Activated CD8-positive, alpha-beta memory T cell treated with anti-CD3 and anti-CD28 coated beads, Interleukin-2, amount 50 U/mL, for 1 hour (primary cell): Measurements from ENCODE around the gene U2SURP.
"Not testable (repeated sequence)": the region's sequence is repeated elsewhere in the genome, so short reads cannot be mapped to it uniquely, and the experiment has no call there.

Experiments
- DNase-seq: peaks from one replicate; pipeline ENCODE4 v3.0.0-alpha.2; 2020; ENCODE audit errors: extremely low read depth

U2SURP gene

DNA sequence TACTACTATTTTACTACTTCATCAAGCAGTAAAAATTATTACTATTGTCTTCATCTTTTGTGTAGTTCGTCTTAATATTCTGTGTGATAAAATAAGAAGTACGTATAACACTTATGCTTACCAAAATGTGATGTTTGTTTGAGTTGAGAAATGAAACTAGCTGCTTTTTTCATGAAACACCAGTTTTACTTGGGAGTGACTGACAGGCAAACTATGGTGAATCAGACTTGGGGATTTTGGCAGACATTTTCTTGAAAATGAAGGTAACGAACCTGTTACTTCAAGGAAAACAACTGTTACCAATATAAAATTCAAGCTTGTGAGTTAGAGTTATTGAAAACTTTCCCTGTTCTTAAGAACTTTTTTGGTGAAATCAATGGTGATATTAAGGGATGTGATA, 10.3 kb downstream of the U2SURP start:
- DNase-seq = no peak

DNA sequence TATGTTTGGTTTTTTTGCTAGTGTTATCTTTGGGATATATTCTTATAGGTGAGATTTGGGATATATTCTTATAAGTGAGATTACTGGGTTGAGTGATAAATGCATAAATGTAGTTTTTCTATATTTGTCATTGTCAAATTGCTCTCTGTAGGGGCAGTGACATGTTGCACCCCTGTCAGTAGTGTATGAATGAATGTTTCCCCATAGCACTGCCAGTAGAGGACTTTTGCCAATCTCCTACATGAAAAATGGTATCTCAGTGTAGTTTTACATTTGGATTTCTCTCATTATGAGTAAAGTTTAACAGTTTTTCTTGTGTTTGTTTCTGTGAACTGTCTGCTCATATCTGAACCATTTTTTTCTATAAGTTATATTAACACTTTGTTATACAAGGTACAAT, 13.6 kb downstream of the U2SURP start:
- DNase-seq = no peak

DNA sequence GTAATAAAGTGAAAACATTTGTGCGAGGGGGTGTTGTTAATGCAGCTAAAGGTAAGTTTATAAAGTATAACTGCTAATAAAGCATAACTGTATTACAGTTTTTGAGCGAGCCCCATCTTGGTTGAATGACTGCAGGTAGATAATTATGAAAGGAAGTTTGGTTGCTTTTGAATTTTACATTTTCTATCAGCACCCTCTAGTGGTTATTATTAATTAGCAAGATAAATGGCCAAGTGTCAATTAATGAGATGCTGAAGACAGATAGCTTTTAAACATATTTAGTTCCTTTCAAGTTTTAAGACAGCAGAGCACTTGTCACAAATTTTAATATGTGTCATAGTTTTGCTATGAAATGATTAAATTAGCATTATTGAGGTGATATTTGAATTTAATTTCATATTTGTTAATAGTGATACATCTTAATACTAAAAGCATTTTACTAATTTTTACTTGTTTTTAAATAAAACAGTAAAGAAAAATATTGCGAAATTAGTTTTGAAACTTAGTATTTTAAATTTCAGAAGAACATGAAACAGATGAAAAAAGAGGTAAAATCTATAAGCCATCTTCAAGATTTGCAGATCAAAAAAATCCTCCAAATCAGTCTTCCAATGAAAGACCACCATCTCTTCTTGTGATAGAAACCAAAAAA, 15.1 kb downstream of the U2SURP start:
- no peak for DNase-seq

DNA sequence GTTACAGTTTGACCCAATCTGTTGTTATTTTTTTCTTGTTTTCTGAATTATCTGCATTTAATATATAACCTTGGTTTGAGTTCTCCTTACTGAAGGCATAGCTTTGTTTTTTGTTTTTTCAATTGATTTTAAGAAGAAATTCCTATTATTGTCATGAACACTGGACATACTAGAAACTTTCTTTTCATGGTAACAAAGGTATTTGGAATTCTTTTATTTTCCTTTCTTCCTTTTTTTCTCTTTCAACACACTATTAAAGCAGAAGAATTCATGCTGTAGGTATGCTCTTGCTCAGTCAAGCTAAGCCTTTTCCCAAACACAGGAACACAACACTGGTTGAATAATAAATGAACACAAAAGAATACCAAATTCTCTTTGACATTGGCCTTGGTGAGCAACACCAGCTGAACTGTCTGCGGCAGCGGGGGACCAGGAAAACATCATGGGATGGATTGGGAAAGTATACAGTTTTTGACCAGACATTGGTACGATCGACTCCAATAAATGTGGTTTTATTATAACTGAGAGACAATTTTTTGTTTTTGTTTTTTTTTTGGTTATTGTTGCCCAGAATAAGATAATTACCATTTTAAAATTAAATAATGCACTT, 23.1 kb downstream of the U2SURP start:
- DNase-seq = no peak

DNA sequence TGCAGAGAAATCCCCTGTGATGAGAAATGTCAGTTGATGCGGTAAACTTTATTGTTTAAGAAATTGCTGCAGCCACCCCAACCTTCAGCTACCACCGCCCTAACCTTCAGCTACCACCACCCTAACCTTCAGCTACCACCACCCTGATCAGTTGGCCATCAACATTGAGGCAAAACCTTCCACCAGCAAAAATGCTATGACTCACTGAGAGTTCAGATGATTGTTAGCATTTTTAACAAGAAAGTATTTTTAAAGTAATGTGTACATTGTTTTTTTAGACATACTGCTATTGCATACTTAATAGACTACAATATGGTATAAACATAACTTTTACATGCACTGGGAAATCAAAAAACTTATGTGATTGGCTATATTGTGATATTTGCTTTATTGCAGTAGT, 30.0 kb downstream of the U2SURP start:
- no peak for DNase-seq

DNA sequence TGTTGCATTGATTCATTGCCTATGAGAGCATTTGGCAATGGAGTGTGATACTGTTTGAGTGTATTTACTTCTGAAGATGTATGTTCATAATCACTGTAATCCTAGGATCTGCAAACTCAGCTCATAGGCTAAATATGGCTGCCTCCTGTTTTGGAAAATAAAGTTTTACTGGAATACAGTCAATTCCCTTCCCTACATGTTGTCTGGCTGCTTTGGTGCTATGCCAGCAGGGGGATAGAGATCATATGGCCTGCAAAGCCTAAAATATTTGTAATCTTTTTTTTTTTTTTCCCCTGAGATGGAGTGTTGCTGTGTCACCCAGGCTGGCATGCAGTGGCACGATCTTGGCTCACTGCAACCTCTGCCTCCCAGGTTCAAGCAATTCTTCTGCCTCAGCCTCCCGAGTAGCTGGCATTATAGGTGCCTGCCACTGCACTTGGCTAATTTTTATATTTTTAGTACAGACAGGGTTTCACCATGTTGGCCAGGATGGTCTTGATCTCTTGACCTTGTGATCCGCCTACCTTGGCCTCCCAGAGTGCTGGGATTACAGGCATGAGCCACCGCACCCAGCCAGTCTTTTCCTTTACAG, 30.5 kb downstream of the U2SURP start:
- DNase-seq = not testable (repeated sequence)

DNA sequence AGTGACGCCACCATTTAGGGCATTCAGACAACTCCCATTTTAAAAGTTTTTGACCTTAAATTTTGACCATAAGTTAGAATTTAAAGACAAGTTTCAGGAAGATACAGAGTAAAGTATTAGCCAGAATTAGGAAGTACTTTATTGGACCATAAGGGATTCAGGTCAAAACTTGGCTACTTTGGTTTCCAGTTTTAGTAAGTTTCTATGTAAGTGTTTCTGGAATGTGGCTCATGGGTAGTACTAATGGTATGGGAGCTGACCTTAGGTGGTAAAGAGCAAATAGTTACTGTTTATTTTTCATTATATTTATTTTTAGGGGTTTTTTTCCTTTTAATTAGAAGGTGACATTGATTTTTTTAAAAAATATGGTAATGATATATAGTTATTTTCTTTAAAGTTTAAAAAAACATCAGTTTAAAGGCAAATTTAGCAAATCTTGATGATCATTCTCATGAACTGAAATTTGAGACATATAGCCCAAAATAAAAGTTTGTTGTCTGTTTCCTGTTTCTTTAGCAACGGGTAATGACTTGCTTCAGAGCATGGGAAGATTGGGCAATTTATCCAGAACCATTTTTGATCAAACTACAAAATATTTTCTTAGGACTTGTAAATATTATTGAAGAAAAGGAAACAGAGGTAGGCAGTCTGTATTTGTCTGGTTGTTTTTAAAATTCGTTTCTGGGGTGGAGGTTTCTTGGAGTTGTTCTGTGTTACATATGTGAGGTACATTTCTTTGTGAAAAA, 34.3 kb downstream of the U2SURP start:
- no peak for DNase-seq

DNA sequence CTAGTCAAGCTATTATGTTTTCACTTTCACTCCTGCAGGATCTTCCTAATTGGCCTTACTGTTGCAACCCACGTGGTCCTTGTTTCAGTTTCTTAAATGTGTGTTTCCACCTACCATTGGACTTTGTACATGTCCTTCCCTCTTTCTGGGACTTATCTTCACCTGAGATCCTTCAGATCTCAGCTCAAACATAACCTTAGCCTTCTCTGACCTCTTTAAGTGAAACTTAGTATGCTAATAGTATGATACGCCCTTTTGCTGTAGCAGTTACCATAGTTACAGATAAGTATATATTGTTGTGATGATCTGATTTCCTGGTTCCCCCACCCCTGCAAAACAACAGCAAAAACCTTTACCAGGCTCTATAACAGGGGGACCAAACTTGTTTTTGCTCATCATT, 35.2 kb downstream of the U2SURP start:
- no peak for DNase-seq

DNA sequence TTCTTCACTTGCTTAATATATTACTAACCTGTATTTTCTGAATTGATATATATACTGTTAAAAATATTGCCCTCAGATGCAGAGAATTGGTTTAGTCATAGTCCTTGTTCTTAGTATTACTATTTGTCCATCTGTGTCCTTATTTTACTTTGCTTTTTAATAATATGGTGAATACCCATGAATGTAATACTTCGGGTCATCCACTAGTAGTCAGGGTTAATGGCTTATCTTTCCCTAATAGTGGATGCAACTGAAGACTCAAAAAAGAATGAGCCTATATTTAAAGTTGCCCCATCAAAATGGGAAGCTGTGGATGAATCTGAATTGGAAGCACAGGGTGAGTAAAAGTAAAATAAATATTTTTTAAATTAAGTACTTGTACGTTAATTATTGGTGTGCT, 36.5 kb downstream of the U2SURP start:
- no peak for DNase-seq

DNA sequence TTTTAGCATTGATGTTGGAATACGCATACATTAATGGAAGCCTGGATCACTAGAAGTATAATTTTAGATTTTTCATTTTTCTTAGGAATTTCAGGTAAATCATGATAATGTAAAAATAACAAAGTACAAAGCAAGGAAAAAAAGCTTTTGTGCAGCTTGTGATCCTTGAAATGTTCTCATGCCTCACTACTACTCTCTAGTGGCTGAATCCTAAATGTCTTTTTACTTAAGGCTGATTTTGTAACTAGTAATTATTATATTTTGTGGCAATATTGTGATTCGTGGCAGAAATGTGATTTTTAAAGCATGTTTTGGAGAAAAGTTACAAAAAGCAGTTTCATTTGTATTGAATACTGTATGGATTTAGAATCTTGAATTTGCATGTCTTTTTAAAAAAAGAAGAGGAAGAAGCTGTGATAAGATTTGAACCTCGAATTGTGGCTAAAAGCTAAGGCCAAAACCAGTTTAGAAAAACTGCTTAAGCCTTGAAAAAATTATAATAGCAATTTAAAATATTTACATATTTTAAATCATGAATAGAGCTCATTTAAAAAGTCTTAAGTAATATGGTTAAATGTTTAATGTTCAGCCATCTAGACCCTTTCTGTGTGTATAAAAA, 39.0 kb downstream of the U2SURP start:
- no peak for DNase-seq

DNA sequence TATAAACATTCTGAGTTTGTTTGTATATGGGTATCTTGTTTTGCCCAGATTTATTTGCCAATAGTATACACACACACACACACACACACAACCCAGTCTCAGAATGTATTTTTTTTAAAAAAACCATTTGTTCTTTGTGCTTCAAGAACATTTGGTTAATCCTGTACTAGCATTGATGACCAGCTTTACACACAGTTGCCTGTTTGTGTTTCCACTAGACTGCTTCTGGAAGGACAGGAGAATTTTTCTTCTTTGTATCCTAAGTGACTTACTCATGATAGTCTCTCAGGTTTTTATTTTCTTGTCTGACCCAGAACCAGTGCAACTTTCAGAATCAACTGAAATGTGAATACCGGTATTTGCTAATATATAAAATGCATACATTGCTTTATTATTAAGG, 40.5 kb downstream of the U2SURP start:
- no peak for DNase-seq

DNA sequence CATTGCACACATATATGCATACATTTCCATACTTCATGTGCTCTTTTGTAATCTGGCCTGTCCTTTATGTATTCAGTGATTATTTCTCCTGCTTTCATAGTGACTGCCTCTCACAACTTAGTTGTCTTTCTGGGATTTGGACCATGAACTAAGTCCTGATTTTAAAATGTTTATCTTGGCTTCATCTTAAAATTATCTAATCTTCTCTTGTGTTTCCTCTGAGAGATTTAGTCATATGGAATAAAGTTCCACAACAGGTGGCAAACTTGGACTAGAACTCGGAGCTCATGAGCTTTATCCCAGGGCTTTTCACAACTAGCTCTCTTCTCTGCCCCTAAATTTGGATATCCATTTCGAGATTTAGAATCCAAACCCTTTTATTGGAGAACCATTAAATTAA, 44.3 kb downstream of the U2SURP start:
- DNase-seq = no peak

DNA sequence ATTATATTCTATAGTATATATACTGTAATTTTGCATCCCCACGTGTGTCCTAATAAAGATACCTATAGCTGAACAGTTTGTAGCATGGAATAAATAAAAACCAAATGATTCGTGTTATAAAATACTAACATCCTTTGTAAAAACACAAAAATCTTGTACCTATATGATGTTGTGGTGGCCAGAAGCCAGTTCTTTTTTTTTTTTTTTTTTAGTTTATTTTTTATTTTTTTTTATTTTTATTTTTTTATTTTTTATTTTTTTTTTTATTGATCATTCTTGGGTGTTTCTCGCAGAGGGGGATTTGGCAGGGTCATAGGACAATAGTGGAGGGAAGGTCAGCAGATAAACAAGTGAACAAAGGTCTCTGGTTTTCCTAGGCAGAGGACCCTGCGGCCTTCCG, 44.7 kb downstream of the U2SURP start:
- DNase-seq = not testable (repeated sequence)

DNA sequence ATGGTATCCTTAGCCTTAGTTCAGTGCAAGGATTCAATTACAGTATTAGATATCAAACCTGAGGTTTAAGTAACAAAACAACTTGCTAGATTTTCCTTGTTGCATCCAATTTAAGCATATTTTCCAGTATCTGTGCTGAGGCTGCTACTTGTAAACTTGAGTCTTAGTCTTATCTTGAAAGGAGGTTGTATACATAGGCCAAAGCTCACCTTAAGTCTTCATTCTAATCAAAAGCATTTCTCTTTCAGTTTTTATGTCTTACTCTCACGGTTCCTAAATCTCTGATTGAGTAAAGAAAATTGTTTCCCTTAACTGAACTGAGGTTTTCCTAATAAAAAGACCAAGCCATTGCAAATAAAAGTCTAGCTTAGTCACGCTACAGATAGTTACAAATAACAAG, 52.6 kb downstream of the U2SURP start:
- DNase-seq = no peak

DNA sequence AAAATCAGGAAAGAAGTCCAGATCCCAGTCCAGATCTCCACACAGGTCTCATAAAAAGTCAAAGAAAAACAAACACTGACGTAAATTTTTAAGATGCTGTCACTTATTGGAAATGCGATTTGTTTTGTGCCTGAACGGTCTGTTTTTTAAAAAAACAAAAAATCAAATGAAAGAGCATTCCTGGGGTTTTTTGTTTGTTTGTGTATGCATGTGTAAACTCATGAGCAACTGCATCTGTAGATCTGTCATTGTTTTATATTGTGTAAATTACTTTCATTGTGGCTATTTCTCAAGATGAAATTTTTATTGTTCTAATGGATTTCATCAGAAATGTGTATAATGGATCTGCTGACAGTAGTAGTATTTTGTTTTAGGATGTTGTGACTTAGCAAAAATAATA, 55.0 kb downstream of the U2SURP start:
- no peak for DNase-seq

DNA sequence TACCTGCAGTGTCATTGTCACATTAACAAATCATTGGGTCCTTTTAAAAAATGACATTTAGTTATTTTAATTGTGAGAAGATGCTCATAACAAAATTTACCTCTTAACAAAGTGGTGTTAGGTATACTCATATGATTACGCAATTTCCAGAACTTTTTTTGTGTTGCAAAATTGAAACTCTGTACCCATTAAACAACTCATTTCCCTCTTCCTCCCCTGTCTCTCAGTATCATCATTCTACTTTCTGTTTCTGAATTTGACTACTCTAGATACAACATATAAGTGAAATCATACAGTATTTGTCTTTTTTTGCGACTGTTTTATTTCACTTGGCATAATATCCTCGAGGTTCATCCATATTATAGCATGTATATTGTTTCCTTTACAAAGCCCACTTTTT, 59.5 kb downstream of the U2SURP start:
- no peak for DNase-seq

DNA sequence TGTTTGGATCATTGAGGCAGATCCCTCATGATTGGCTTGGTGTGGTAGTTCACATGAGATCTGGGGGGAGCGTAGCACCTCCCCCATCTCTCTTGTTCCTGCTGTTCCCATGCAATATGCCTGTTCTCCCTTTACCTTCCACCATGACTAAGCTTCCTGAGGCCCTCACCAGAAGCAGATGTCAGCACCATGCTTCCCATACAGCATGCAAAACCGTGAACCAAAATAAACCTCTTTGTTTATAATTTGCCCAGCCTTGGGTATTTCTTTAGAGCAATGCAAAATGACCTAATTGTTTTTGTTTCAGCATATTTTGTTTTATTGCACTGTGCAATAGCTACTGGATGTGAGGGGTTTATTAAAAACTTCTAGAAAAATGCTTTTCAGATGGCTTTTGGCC, 61.6 kb downstream of the U2SURP start:
- no peak for DNase-seq

DNA sequence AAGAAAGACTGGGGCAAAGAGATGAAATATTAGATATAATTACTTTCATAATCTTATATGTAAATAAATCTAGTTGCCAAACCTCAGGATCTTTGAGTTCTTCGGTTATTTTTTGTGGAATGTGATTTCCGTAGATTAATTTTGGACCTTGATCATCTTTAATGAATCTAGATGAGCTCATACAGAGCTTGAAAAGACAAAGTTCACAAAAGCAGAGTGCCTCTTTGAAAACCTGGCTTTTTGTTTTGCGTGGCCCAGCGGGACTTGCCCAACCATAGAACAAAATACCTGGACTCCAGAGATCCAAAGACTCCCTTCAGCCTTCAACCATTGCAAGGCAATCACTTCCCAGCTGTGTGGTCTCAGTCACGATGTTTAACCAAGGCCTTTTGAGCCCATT, 63.4 kb downstream of the U2SURP start:
- no peak for DNase-seq

DNA sequence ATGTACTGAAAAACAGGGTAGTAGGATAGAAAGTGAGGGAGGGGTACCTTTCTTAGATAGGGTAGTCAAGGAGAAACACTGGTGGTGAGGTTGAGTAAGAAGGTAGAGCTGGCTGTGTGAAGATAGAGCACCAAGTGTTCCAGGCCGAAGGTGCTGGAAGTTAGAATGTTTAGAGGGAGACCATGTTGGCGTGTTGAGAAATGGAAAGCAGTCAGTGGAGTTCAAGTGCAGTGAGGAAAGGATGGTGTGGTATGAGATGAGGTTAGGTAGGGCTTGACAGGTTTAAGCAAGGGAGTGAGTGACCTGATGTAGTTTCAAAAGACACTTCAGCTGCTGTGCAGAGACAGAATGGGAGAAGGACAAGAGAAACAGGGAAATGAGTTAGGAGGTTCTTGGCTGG, 64.0 kb downstream of the U2SURP start:
- DNase-seq = no peak

DNA sequence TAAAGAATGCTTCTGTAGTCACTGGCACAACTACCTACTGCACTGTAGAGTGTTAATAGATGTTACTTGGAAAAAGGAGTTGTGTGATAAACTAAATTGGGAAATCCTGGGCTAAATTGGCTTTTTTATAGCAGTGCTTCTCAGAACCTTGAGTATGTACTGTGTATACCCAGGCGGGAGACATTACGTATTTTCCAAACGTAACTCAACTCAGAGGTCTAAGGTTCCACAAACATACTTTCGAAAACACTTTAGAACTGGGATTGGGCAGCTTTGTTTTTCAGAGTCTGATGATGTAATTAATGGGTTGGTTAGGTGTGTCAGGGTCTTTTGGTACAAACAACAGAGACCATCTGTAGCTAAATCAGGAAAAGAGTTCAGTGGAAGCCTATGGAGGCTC, 64.7 kb downstream of the U2SURP start:
- no peak for DNase-seq

DNA sequence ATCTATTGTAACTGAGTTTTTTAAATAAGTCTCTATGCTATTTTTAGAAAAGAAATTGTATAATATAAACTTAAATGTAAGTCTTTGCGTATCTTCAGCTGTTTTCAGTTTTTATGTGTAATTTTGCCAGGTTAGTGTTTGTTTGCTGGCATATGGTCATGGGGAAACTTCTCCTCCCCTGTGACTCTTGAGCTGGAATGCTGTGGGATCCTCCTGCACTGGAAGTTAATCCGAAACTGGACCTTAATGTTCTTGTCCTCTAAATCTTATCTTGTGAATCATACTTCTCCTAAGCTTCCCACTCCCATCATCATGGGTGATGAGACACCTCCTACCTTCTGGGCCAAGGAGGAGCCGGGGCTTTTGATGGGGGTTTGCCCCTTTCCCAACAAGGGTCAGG, 65.8 kb downstream of the U2SURP start:
- no peak for DNase-seq

DNA sequence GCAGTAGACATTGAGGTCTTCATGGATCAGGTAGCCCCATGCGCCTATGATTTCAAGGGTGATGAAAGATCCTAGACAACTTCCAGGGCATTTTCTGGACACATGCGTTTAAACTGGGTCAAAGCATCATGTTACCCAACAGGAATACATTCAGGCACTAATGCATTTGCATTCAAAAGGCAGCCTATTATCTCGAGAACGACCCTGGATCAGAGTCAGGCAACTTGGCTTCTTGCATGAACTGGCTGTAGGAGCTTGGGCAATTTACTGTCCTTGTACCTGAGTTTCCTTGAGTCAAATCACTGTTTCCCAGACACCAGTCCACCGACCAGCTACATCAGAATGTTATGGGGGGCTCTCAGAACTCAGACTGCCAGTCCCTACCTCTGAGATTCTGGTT, 66.7 kb downstream of the U2SURP start:
- DNase-seq = no peak
